ENCODE results near the gene PERP.

PERP gene

DNA sequence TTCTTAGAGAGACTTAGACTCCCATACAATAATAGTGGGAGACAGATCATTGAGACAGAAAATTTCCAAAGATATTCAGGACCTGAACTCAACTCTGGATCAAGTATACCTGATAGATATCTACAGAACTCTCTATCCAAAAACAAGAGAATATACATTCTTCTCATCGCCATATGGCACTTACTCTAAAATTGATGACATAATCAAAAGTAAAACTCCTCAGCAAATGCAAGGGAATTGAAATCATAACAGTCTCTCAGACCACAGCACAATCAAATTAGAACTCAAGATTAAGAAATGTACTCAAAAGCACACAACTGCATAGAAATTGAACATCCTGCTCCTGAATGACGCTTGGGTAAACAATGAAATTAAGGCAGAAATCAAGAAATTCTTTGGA lies 28.7 kb downstream of the PERP start:
- Histone ChIP-seq H3K36me3 (ENCODE audit: insufficient read depth, low read length) (no peaks in the 10 kb centered on the region), H3K9me3 (ENCODE audit: low read length) (no peaks in the 10 kb centered on the region), H3K4me1 (ENCODE audit: insufficient read depth, low read length) (no peaks in the 10 kb centered on the region), H3K27me3 (ENCODE audit: insufficient read depth, low read length) (no peaks in the 10 kb centered on the region), H2AFZ (ENCODE audit: low read depth, low read length) (no peak overlapping the region), H3K4me3 (ENCODE audit: low read length) (no peak overlapping the region)

DNA sequence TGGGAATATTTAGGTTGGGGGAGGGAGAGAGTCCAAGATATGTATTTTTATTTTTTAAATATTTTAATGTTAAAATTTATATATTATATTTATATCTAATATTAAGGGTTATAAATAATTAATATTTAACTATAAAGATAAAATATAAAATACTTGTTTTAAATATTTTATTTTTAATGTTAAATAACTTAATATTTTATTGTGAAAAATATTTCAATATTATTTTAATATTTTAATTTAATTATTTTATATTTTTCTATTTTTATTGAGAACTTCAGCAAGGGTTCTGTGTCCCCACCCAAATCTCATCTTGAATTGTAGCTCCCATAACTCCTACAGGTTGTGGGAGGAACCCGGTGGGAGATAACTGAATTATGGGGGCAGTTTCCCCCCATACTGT lies 34.0 kb downstream of the PERP start:
- H3K4me3 ChIP-seq (ENCODE audit: low read length): no peak overlapping the region
- H3K9me3 ChIP-seq (ENCODE audit: low read length): no peaks in the 10 kb centered on the region
- H3K36me3 ChIP-seq (ENCODE audit: insufficient read depth, low read length): no peaks in the 10 kb centered on the region
- H3K4me1 ChIP-seq (ENCODE audit: insufficient read depth, low read length): no peaks in the 10 kb centered on the region
- H3K27me3 ChIP-seq (ENCODE audit: insufficient read depth, low read length): no peaks in the 10 kb centered on the region
- no peak overlapping the region for H2AFZ ChIP-seq (ENCODE audit: low read depth, low read length)

DNA sequence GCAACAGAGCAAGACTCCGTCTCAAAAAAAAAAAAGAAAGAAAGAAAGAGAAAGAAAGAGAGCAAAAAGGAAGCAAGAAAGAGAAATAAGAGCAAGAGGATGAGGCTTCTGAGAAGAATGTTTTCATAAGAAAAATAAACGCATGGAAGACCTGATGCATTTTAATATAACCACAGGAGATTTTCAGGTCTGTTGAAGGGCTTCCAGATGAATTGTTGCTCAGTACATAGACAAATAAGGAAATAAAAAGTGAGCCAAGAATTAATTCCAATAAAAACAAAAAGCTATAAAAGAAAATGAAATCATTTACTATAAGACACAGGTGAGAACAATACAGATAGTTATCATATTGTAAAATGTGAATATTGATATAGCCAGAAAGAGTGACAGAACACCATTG lies 43.5 kb downstream of the PERP start:
- no peaks in the 10 kb centered on the region for H3K9me3 ChIP-seq (ENCODE audit: low read length)
- no peak overlapping the region for H3K4me3 ChIP-seq (ENCODE audit: low read length)
- no peaks in the 10 kb centered on the region for H3K4me1 ChIP-seq (ENCODE audit: insufficient read depth, low read length)
- H3K27me3 ChIP-seq (ENCODE audit: insufficient read depth, low read length): no peaks in the 10 kb centered on the region
- H2AFZ ChIP-seq (ENCODE audit: low read depth, low read length): no peak overlapping the region
- no peaks in the 10 kb centered on the region for H3K36me3 ChIP-seq (ENCODE audit: insufficient read depth, low read length)

DNA sequence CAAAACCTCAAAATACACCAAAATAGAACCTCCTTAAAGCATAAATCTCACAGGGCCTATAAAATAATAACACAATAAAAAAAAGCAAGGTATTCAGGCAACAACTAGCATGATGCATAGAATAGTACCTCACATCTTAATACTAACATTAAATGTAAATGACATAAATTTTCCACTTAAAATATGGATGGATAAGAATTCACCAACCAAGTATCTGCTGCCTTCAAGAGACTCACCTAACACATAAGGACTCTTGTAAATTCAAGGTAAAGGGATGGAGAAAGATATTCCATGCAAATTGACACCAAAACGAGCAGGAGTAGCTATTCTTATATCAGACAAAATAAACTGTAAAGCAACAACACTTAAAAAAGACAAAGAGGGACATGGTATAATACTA lies 52.2 kb downstream of the PERP start:
- Histone ChIP-seq H3K9me3 (ENCODE audit: low read length) (no peaks in the 10 kb centered on the region), H3K4me1 (ENCODE audit: insufficient read depth, low read length) (no peaks in the 10 kb centered on the region), H3K4me3 (ENCODE audit: low read length) (no peak overlapping the region), H3K27me3 (ENCODE audit: insufficient read depth, low read length) (no peaks in the 10 kb centered on the region), H3K36me3 (ENCODE audit: insufficient read depth, low read length) (no peaks in the 10 kb centered on the region), H2AFZ (ENCODE audit: low read depth, low read length) (no peak overlapping the region)

DNA sequence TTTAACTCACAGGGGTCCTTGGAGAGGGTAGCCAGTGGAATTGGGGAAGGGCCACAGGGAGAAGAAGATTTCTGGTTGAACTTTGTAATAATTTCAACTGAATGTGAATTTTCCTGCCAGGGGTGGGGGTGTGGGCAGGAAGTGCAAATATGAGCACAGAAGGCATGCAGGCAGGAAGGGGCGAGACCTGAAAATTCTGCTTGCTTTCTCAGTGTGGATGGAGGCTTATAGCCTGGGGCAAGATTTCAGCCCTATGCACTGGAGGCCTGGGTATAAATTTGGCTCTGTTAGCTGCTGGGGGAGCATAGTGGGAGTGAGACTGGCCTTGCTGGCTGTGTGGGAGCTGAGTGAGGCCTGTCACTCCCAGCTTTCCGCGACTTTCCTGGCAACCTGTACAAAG lies 54.4 kb downstream of the PERP start:
- Histone ChIP-seq H3K36me3 (ENCODE audit: insufficient read depth, low read length) (no peaks in the 10 kb centered on the region), H3K4me3 (ENCODE audit: low read length) (no peak overlapping the region), H2AFZ (ENCODE audit: low read depth, low read length) (no peak overlapping the region), H3K4me1 (ENCODE audit: insufficient read depth, low read length) (no peaks in the 10 kb centered on the region), H3K9me3 (ENCODE audit: low read length) (no peaks in the 10 kb centered on the region), H3K27me3 (ENCODE audit: insufficient read depth, low read length) (no peaks in the 10 kb centered on the region)

DNA sequence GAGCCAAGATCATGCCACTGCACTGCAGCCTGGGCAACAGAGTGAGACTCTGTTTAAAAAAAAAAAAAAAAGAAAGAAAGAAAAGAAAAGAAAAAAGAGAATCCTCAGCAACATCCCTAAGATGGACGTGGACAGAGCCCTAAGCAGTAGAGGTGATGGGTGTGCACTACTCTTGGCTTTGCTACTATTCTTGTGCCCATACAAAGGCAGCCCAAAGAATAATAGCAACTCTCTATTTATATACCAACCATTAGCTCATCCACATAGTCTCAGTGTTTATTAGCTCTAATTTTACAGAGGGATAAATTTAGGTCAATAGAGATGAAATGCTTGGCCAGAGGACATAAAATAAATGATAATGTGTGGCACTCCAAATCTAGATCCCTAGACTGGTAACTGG lies 62.2 kb downstream of the PERP start:
- no peaks in the 10 kb centered on the region for H3K9me3 ChIP-seq (ENCODE audit: low read length)
- no peaks in the 10 kb centered on the region for H3K27me3 ChIP-seq (ENCODE audit: insufficient read depth, low read length)
- H3K36me3 ChIP-seq (ENCODE audit: insufficient read depth, low read length): no peaks in the 10 kb centered on the region
- H2AFZ ChIP-seq (ENCODE audit: low read depth, low read length): no peak overlapping the region
- H3K4me1 ChIP-seq (ENCODE audit: insufficient read depth, low read length): no peaks in the 10 kb centered on the region
- H3K4me3 ChIP-seq (ENCODE audit: low read length): no peak overlapping the region

DNA sequence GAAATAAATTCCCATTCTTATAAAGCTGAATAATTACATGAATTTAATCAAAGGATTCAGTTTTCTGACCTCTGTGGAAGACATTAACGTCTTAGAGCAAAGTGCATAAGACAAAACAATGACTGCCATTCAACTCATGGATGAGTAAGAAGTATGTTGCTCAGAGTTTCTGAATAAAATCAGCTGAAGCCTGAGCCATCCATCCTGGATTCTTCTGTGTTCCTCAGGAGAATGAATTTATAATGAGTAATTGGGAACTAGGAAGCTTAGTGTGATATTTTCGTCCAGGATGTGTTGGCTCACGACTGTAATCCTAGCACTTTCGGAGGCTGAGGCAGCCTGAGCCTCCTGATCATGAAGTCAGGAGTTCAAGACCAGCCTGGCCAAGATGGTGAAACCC lies 62.8 kb downstream of the PERP start:
- no peaks in the 10 kb centered on the region for H3K27me3 ChIP-seq (ENCODE audit: insufficient read depth, low read length)
- H3K4me3 ChIP-seq (ENCODE audit: low read length): no peak overlapping the region
- H3K9me3 ChIP-seq (ENCODE audit: low read length): no peaks in the 10 kb centered on the region
- no peaks in the 10 kb centered on the region for H3K4me1 ChIP-seq (ENCODE audit: insufficient read depth, low read length)
- no peaks in the 10 kb centered on the region for H3K36me3 ChIP-seq (ENCODE audit: insufficient read depth, low read length)
- no peak overlapping the region for H2AFZ ChIP-seq (ENCODE audit: low read depth, low read length)

Data from neuron (in vitro differentiated cells).